DMS79 (cell line): ENCODE measurements around the gene RSF1.
"Not testable (repeated sequence)": the region's sequence is repeated elsewhere in the genome, so short reads cannot be mapped to it uniquely, and the experiment has no call there.

Source experiments
- DNase-seq: peaks from one replicate; lab custom pipeline; 2025; lab: John Stamatoyannopoulos, UW

Gene RSF1

GRCh38 chr11:77820565-77821348 lies at the start of gene RSF1, which contains the start of gene AAMDC:
RSF1 (minus strand) TSS chr11:77820722; CDS start chr11:77820714, 8 bp downstream.
AAMDC (plus strand) TSS chr11:77821144; CDS start chr11:77842497, 21,353 bp downstream.
- DNase-seq: peak; percentile 99

GRCh38 chr11:77868744-77869143 lies 48.2 kb upstream of the RSF1 start:
- no peak for DNase-seq

GRCh38 chr11:77866336-77866735 lies 45.8 kb upstream of the RSF1 start:
- no peak for DNase-seq

GRCh38 chr11:77865805-77866204 lies 45.3 kb upstream of the RSF1 start:
- no peak for DNase-seq

GRCh38 chr11:77861444-77861843 lies 40.9 kb upstream of the RSF1 start:
- not testable (repeated sequence) for DNase-seq

- DNase-seq: not testable (repeated sequence)
Measured at GRCh38 chr11:77857906-77858457, 37.5 kb upstream of the RSF1 start.

DNA sequence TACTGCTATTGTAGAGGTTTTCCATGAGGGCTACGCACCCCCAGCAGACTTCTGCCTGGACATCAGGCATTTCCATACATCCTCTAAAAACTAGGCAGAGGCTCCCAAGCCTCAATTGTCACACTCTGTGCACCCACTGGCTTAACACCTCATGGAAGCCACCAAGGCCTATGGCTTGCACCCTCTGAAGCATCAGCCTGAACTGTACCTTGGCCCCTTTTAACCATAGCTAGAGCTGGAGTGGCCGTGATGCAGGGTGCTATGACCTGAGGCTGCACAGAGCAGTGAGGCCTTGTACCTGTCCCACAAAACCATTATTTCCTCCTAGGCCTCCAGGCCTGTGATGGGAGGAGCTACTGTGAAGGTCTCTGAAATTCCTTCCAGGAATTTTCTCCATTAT lies 34.3 kb upstream of the RSF1 start:
- no peak for DNase-seq

DNA sequence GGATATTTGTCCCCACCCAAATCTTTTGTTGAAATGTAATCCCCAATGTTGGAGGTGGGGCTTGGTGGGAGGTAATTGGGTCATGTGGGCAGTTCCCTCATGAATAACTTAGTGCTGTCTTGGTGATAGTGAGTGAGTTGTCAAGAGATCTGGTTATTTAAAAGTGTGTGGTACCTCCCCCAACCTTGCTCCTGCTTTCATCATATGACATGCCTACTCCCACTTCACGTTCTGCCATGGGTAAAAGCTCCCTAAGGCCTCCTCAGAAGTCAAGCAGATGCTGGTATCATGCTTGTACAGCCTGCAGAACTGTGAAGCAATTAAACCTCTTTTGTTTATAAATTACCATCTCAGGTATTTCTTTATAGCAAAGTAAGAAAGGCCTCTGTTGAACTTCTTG lies 31.0 kb upstream of the RSF1 start:
- no peak for DNase-seq

GRCh38 chr11:77843700-77844099 lies 23.2 kb upstream of the RSF1 start:
- DNase-seq: not testable (repeated sequence)

- DNase-seq: no peak
Measured at GRCh38 chr11:77842441-77843121, 22.1 kb upstream of the RSF1 start.

- no peak for DNase-seq
Measured at GRCh38 chr11:77833302-77833701, 12.8 kb upstream of the RSF1 start.

DNA sequence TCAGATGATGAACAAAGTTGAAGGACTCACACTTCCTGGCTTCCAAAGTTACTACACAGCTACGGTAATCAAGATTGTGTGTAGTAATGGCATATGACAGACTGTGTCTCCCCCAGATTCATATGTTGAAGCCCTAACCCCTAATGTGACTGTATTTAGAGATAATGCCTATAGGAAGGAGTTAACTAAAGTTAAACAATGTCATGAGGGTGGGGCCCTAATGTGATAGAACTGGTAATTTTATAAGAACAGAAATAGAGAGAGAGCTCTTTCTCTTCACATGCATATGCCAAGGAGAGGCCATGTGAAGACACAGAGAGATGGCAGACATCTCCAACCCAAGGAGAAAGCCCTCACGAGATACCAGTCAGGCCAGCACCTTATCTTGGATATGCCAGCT lies 8.4 kb upstream of the RSF1 start:
- no peak for DNase-seq

DNA sequence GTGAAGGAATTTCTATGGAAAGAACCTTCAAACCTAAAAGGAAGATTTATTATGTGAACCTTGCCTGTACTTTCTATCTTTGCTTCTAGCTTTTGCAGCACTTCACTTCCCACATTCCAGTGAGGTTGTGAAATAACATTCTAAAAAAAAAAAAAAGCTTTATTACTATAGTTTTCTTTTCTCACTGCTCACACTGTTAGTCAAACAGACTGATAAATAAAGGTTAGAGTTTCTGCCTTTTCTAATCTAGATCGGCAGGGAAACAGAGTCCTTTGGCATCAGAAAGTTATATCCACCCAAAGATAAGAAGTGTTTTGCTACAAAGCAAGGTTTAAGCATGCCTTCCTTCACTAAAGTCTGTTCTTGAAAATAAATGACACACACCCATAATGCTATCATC lies 3.3 kb upstream of the RSF1 start:
- DNase-seq: no peak

DNA sequence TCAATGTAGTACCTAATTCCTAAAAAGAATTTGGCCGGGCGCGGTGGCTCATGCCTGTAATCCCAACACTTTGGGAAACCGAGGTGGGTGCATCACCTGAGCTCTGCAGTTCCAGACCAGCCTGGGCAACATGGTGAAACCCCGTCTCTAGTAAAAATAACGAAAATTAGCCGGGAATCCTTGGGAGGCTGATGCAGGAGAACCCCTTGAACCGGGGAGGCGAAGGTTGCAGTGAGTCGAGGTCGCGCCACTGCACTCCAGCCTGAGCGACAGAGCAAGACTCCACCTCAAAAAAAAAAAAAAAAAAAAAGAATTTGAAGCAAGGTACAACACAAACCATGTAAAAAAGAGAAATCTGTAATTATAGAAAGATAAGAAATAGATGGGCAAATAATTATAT lies 1.6 kb upstream of the RSF1 start:
- not testable (repeated sequence) for DNase-seq

GRCh38 chr11:77821349-77821851 lies 878 bp upstream of the RSF1 start:
- DNase-seq: peak; percentile 32

DNA sequence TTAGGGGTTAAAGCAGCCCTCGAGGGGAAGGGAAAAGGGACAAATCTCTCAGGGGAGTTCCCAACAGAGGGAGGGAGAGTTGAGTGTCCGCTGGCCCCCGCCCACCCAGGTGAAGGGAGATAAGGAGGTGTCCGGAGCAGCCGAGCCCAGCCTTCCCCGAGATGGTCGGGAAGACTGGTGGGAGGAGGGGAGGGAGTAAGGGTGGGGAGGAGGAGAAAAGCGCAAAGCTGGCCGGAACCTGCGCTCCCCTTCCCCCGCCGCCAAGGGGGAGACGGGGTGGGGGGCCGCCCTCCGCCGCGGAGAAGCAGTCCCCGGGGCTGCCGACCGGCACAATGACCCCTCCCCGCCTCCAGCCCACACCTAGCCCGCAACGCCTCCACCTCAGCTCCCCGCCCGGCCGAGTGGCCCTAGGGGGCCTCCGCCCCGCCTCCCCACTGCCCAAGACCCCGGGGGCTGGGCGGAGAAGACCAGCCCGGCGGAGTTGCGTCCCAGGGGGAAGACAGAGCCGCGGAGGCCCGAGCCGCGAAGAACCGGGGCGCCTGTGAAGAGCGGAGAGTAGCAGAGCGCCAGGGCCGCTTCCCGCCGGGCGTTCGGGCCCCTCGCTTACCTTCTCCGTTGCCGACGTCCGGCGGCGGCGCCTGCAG lies 479 bp downstream of the RSF1 start:
- peak; percentile 45 for DNase-seq

GRCh38 chr11:77819411-77819920 lies 1.1 kb downstream of the RSF1 start:
- peak; percentile 85 for DNase-seq

- no peak for DNase-seq
Measured at GRCh38 chr11:77815459-77815858, 5.1 kb downstream of the RSF1 start.

DNA sequence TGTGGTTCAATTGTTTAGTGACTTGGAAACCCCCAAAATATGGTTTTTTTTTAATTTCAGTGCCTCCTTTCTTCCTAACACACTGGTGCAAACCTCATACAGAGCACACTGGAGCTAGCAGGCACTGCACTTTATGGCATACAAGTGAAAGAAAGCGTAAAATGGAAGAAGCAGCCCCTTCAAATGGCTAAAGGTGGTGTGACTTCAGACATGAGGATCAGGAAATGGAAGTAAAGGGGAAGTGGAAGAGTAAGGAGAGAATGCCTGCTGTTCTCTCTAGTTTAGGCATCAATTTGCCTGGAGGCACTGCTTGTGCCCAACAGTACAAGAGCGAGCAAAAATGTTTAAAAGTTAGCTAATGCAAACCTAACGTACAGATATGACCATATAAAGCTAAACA lies 5.7 kb downstream of the RSF1 start:
- no peak for DNase-seq

DNA sequence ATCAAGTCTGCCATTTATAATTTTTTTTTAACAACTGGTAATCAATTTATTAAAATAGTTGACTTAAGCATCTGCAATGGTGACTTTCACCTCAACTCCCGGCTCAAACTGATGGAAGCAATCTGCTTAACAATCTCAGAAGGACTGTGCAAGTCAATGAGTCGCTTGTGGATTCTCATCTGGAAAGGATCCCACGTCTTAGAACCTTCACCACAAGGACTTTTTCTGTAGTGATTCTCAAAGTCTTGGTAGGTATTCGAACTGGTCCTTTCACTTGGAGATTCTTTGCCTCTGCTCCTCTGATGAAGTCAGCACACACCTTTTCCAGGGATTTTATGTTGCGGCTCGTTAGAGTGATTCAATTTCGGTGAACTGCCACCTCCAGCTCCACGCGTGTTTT lies 7.3 kb downstream of the RSF1 start:
- no peak for DNase-seq

DNA sequence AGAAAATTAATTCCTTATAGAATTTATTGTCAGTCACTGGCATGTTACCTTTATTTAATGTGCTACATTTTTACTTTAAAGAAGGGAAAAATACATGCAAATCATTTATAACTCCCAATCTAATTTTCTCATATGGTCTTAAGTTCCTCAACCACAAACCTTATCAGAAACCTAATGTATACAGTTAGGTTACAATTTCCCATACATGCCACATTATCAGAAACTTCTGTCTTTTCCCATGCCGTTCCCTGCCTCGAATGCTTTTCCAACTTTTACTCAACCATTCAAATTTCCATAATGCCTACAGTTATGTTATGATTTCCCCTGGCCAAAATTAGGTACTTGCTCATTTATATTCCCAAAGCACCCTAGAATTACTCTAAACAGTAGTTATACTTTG lies 13.5 kb downstream of the RSF1 start:
- no peak for DNase-seq

DNA sequence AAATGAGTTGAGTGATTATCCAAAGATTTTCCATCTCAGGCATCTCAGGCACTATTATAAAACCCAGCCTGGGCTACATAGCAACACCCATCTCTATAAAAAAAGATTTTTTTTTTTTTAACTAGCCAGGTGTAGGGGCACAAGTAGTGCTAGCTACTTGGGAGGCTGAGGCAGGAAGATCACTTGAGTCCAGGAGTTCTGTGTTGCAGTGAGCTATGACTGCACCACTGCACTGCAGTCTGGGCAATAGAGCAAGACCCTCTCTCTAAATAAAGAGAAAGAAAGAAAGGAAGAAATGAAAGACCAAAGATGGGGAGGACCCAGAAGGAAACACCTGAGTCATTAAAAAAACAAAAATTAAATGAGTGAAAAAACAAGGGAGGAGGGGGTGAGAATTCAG lies 14.1 kb downstream of the RSF1 start:
- DNase-seq: no peak
